Glutamatergic neuron (in vitro differentiated cells): ENCODE measurements around the gene OR9K2. TPM values are rescaled to one million over a fixed set of nuclear protein-coding genes. Genes with fewer than 3 reads are reported as not detected.

ENCODE experiments used
- DNase-seq: peaks from one replicate; pipeline ENCODE4 v3.0.0; 2022
- H3K27ac Mint-ChIP-seq: one replicate; pipeline ENCODE4 v1.8.0; 2020; ENCODE audit warnings: mild to moderate bottlenecking, mixed read lengths, inconsistent platforms; ENCODE audit not compliant: unreplicated experiment
- H3K27me3 Mint-ChIP-seq: one replicate; pipeline ENCODE4 v1.8.0; 2020; ENCODE audit warnings: mild to moderate bottlenecking, moderate library complexity, mixed read lengths, inconsistent platforms; ENCODE audit not compliant: unreplicated experiment
- H3K36me3 Mint-ChIP-seq: one replicate; pipeline ENCODE4 v1.8.0; 2020; ENCODE audit warnings: mild to moderate bottlenecking, mixed read lengths, inconsistent platforms; ENCODE audit not compliant: unreplicated experiment
- H3K4me1 Mint-ChIP-seq: one replicate; pipeline ENCODE4 v1.8.0; 2020; ENCODE audit warnings: mild to moderate bottlenecking, low read depth, mixed read lengths, inconsistent platforms; ENCODE audit not compliant: unreplicated experiment
- H3K4me3 Mint-ChIP-seq: one replicate; pipeline ENCODE4 v1.8.0; 2020; ENCODE audit warnings: mild to moderate bottlenecking, mixed read lengths, inconsistent platforms; ENCODE audit not compliant: unreplicated experiment
- H3K9me3 Mint-ChIP-seq: one replicate; pipeline ENCODE4 v1.8.0; 2020; ENCODE audit warnings: mild to moderate bottlenecking, moderate library complexity, mixed read lengths, inconsistent platforms; ENCODE audit not compliant: unreplicated experiment
- CTCF ChIP-seq: fragments of 200-600 bp; sonication (generic); IDR thresholded peaks from one replicate; pipeline ENCODE4 v1.5.0; 2021; ENCODE audit not compliant: partially characterized antibody, unreplicated experiment
- long read RNA-seq: library from polyadenylated mRNA; unstranded; transcript quantifications from one replicate; pipeline ENCODE4 v2.0.0, GENCODE V29; 2020; ENCODE audit not compliant: unreplicated experiment
- total RNA-seq: library from RNA; stranded (reverse); fragmentation: NEBNext Ultra II Directional; extraction: Animal tissue kit (Norgen Biotek cat#: 25700); gene quantifications from one replicate; pipeline ENCODE4 v1.2.1, GENCODE V29; 2021; ENCODE audit not compliant: unreplicated experiment

OR9K2 gene
- 2.9 TPM for total RNA-seq
- long read RNA-seq, result 0 reads

- no peak for TF ChIP-seq CTCF
- no peaks in the 10 kb centered on the region for H3K36me3 Mint-ChIP-seq
- no peaks in the 10 kb centered on the region for H3K9me3 Mint-ChIP-seq
- no peaks in the 10 kb centered on the region for H3K4me1 Mint-ChIP-seq
- no peak within 1 kb of the TSS for H3K4me3 Mint-ChIP-seq
- no peak for DNase-seq
- H3K27me3 Mint-ChIP-seq, result no peaks in the 10 kb centered on the region
- no peak within 1 kb of the TSS for H3K27ac Mint-ChIP-seq
Observed at GRCh38 chr12:55126106-55126505, at the start of gene OR9K2. TSS of gene OR9K2 (plus strand) at chr12:55126406. CDS start at chr12:55129835, 3,429 bp downstream.

GRCh38 chr12:55092579-55092978 lies 33.6 kb upstream of the OR9K2 start:
- peak; percentile 68 for TF ChIP-seq CTCF
- no peak for DNase-seq
- H3K27me3 Mint-ChIP-seq, result no peaks in the 10 kb centered on the region
- H3K4me3 Mint-ChIP-seq, result no peak overlapping the region
- no peaks in the 10 kb centered on the region for H3K36me3 Mint-ChIP-seq
- no peaks in the 10 kb centered on the region for H3K9me3 Mint-ChIP-seq
- H3K27ac Mint-ChIP-seq, result no peak overlapping the region
- no peaks in the 10 kb centered on the region for H3K4me1 Mint-ChIP-seq

- Mint-ChIP-seq H3K9me3 (no peaks in the 10 kb centered on the region), H3K27ac (no peak overlapping the region), H3K27me3 (no peaks in the 10 kb centered on the region), H3K36me3 (no peaks in the 10 kb centered on the region), H3K4me1 (no peaks in the 10 kb centered on the region), H3K4me3 (no peak overlapping the region)
- no peak for TF ChIP-seq CTCF
- DNase-seq, result no peak
Observed at GRCh38 chr12:55112378-55112875, 13.8 kb upstream of the OR9K2 start.

GRCh38 chr12:55116152-55116551 lies 10.1 kb upstream of the OR9K2 start:
- no peaks in the 10 kb centered on the region for H3K27me3 Mint-ChIP-seq
- TF ChIP-seq CTCF, result no peak
- H3K4me1 Mint-ChIP-seq, result no peaks in the 10 kb centered on the region
- no peak for DNase-seq
- H3K4me3 Mint-ChIP-seq, result no peak overlapping the region
- H3K9me3 Mint-ChIP-seq, result no peaks in the 10 kb centered on the region
- H3K36me3 Mint-ChIP-seq, result no peaks in the 10 kb centered on the region
- no peak overlapping the region for H3K27ac Mint-ChIP-seq

- Mint-ChIP-seq H3K36me3 (peaks cover 6% of the 10 kb centered on the region), H3K27me3 (no peaks in the 10 kb centered on the region), H3K27ac (no peak overlapping the region), H3K4me3 (no peak overlapping the region), H3K9me3 (no peaks in the 10 kb centered on the region), H3K4me1 (peaks cover 5% of the 10 kb centered on the region)
- DNase-seq, result no peak
- peak; percentile 41 for TF ChIP-seq CTCF
Observed at GRCh38 chr12:55132816-55133215, 6.6 kb downstream of the OR9K2 start.
